Measurements from ENCODE around the gene DNM2. TPM values are rescaled to one million over a fixed set of nuclear protein-coding genes. Genes with fewer than 3 reads are reported as not detected.

Gene DNM2
- total and polyA plus RNA-seq, 9 of the 15 experiments (the other 6 are each of a cell fraction or from before 2014, with no cell fraction given): 2.2 to 161 (median 72.6) TPM

GRCh38 chr19:10812902-10813404 is 95.1 kb downstream of the DNM2 start (continued):
- TF ChIP-seq AFF4 (CRISPR knock-in tag; IDR thresholded peaks at IDR 0.05) (no peak), ZC3H4 (CRISPR knock-in tag; IDR thresholded peaks at IDR 0.05; ENCODE audit: borderline replicate concordance) (no peak), KHSRP (IDR thresholded peaks at IDR 0.05) (no peak), U2AF1 (optimal IDR thresholded peaks at IDR 0.05; ENCODE audit: low read depth, low read length) (no peak), MBD1 (CRISPR knock-in tag; IDR thresholded peaks at IDR 0.05) (no peak), RUNX1 (IDR thresholded peaks at IDR 0.05; ENCODE audit: low read depth) (no peak), STAG1 (CRISPR knock-in tag; IDR thresholded peaks at IDR 0.05; ENCODE audit: borderline replicate concordance) (no peak), RFX1 (IDR thresholded peaks at IDR 0.05) (no peak), ELK1 (CRISPR knock-in tag; IDR thresholded peaks at IDR 0.05) (no peak), ZNF830 (CRISPR knock-in tag; IDR thresholded peaks at IDR 0.05) (no peak), GATA2 (CRISPR knock-in tag; IDR thresholded peaks at IDR 0.05) (no peak), ETV6 (IDR thresholded peaks at IDR 0.05; ENCODE audit: borderline replicate concordance in 1 of 2, low read depth in 2 of 2, low read length in 1 of 2) (no peak), ETV6 (CRISPR knock-in tag; IDR thresholded peaks at IDR 0.05; ENCODE audit: borderline replicate concordance) (no peak), ZNF24 (IDR thresholded peaks at IDR 0.05) (no peak), GABPB2 (CRISPR knock-in tag; conservative IDR thresholded peaks at IDR 0.05) (no peak)
